Right lobe of liver (tissue), 6 donors: Measurements from ENCODE around the gene CREBBP. TPM values are rescaled to one million over a fixed set of nuclear protein-coding genes. Genes with fewer than 3 reads are reported as not detected.

Experiments used
- ATAC-seq, 4 donors: fragments of 200-7000 bp; cut with Tn5 transposase; one replicate each; pipeline ENCODE4 v1.9.1; 2020; ENCODE audit warnings: mild to moderate bottlenecking in 4 of 4, moderate library complexity in 4 of 4
- DNase-seq, 3 donors: peaks; one replicate each; pipeline ENCODE4 v3.0.0-alpha.2; 2020
- H3K27ac ChIP-seq, 3 donors: fragments of 200-600 bp; one replicate each; pipeline ENCODE4 v1.8.0; 2022
- H3K27me3 ChIP-seq, 2 donors: fragments of 200-600 bp; one replicate each; pipeline ENCODE4 v1.8.0; 2022
- H3K36me3 ChIP-seq, 4 donors: fragments of 200-600 bp; sonication (generic) in 1 of 4; one replicate each; pipeline versions ENCODE4 v1.5.1 to v1.8.0; 2017 to 2022; ENCODE audit warnings: control low read depth in 1 of 4
- H3K4me1 ChIP-seq, 4 donors: fragments of 200-600 bp; sonication (generic) in 1 of 4; one replicate each; pipeline versions ENCODE4 v1.5.1 to v1.8.0; 2017 to 2022; ENCODE audit warnings: control low read depth in 1 of 4
- H3K4me3 ChIP-seq, 3 donors: fragments of 200-600 bp; one replicate each; pipeline ENCODE4 v1.8.0; 2022
- H3K9me3 ChIP-seq, 4 donors: fragments of 200-600 bp; sonication (generic) in 1 of 4; one replicate each; pipeline versions ENCODE4 v1.5.1 to v1.8.0; 2017 to 2022; ENCODE audit warnings: control low read depth in 1 of 4
- CTCF ChIP-seq, 4 donors: fragments of 200-600 bp in 3 of 4; fragments of 450-650 bp in 1 of 4; IDR thresholded peaks; one replicate each; pipeline versions ENCODE4 v1.5.1 to v1.8.0; 2016 to 2022; ENCODE audit warnings: antibody characterized with exemption in 4 of 4, mild to moderate bottlenecking in 2 of 4
- POLR2A ChIP-seq: fragments of 450-650 bp; IDR thresholded peaks from one replicate; pipeline ENCODE4 v1.6.1; 2017; ENCODE audit warnings: antibody characterized with exemption, mild to moderate bottlenecking
- WGBS: methylation state at CpG from one replicate; pipeline ENCODE4 v1.1.6; 2018; ENCODE audit warnings: low coverage, low lambda C conversion rate; ENCODE audit not compliant: insufficient coverage; ENCODE audit errors: missing lambda C conversion rate; 5-methylcytosine and 5-hydroxymethylcytosine counted together
- intact Hi-C, 2 donors: fragments of 100-400 bp; cut with DNase I; formaldehyde crosslinking; loops; one replicate each; pipeline versions ENCODE4 v1.11.2 to v1.14.1; 2022
- total RNA-seq, 6 experiments: library from RNA; depleted of rRNA in 2 of 6; stranded (reverse); fragments of >200 nt in 2 of 6; fragmentation: NEBNext Ultra II Directional in 3 of 6; extraction: Animal tissue kit (Norgen Biotek cat#: 25700) in 3 of 6; gene quantifications; one replicate each; pipeline versions ENCODE4 v1.1.0 to v1.2.4, GENCODE V29; 2016 to 2023
- donor health status: DM: no; HTN: yes; CAD: no.
- donor health status: DM: no; HTN: no; CAD: no.
- donor health status: DM: no; HTN: no; CAD: no.
- donor health status: DM: no; HTN: yes; CAD: no.
- donor health status: DM: no; HTN: yes; CAD: no.

Gene CREBBP
- total RNA-seq, 6 experiments from 2014 or later: 18.1 to 39.8 (median 29.2) TPM

- intact Hi-C loops: no loop called here
- Histone ChIP-seq H3K9me3 (no peaks in the 10 kb centered on the region), H3K36me3 (peaks cover 0 to 3% (median 0%) of the 10 kb centered on the region in 4 donors), H3K27me3 (no peaks in the 10 kb centered on the region), H3K4me1 (peaks cover 0 to 25% (median 2%) of the 10 kb centered on the region in 4 donors), H3K27ac (no peak overlapping the region), H3K4me3 (no peak overlapping the region)
- no peak for TF ChIP-seq POLR2A
- TF ChIP-seq CTCF (IDR thresholded peaks at IDR 0.05): no peak
- no peak for DNase-seq
- 84% methylated on average over 8 of the region's 9 CpGs for whole genome bisulfite sequencing
- ATAC-seq: no peak
Observed at GRCh38 chr16:3838600-3839401, 41.7 kb downstream of the CREBBP start.

- Histone ChIP-seq H3K27ac (no peak overlapping the region), H3K27me3 (no peaks in the 10 kb centered on the region), H3K36me3 (peaks cover 0 to 3% (median 0%) of the 10 kb centered on the region in 4 donors), H3K4me3 (no peak overlapping the region), H3K9me3 (no peaks in the 10 kb centered on the region), H3K4me1 (peaks cover 0 to 20% (median 0%) of the 10 kb centered on the region in 4 donors)
- ATAC-seq (no peak), DNase-seq (no peak)
- intact Hi-C loops: no loop called here
- TF ChIP-seq CTCF (IDR thresholded peaks at IDR 0.05) (no peak), POLR2A (no peak)
- 84% methylated on average over 5 of the region's 5 CpGs for WGBS
Observed at GRCh38 chr16:3837851-3838586, 42.5 kb downstream of the CREBBP start.

GRCh38 chr16:3836641-3837040 is 43.9 kb downstream of the CREBBP start:
- H3K4me3 ChIP-seq: no peak overlapping the region
- no peaks in the 10 kb centered on the region for H3K27me3 ChIP-seq
- no peak overlapping the region for H3K27ac ChIP-seq
- WGBS: 74% methylated on average over 4 of the region's 4 CpGs
- DNase-seq: no peak
- no peaks in the 10 kb centered on the region for H3K9me3 ChIP-seq
- ATAC-seq: no peak
- TF ChIP-seq CTCF (IDR thresholded peaks at IDR 0.05): no peak
- no peak for TF ChIP-seq POLR2A
- H3K36me3 ChIP-seq: peaks cover 0 to 3% (median 0%) of the 10 kb centered on the region in 4 donors
- H3K4me1 ChIP-seq: peaks cover 0 to 11% (median 0%) of the 10 kb centered on the region in 4 donors
- intact Hi-C loops: no loop called here

GRCh38 chr16:3835089-3835602 is 45.4 kb downstream of the CREBBP start:
- H3K27me3 ChIP-seq: no peaks in the 10 kb centered on the region
- DNase-seq (no peak), ATAC-seq (peak; percentile 43 to 61 (median 50))
- peaks cover 0 to 11% (median 0%) of the 10 kb centered on the region in 4 donors for H3K4me1 ChIP-seq
- H3K36me3 ChIP-seq: peaks cover 0 to 3% (median 0%) of the 10 kb centered on the region in 4 donors
- H3K4me3 ChIP-seq: no peak overlapping the region
- intact Hi-C loops: no loop called here
- 34% methylated on average over 7 of the region's 7 CpGs for WGBS
- H3K27ac ChIP-seq: peak overlapping the region in 2 of 3 donors; percentile 9 to 42
- no peaks in the 10 kb centered on the region for H3K9me3 ChIP-seq
- TF ChIP-seq CTCF (IDR thresholded peaks at IDR 0.05) (no peak), POLR2A (no peak)
